Measurements from ENCODE around the gene LEF1.

The LEF1 gene

DNA sequence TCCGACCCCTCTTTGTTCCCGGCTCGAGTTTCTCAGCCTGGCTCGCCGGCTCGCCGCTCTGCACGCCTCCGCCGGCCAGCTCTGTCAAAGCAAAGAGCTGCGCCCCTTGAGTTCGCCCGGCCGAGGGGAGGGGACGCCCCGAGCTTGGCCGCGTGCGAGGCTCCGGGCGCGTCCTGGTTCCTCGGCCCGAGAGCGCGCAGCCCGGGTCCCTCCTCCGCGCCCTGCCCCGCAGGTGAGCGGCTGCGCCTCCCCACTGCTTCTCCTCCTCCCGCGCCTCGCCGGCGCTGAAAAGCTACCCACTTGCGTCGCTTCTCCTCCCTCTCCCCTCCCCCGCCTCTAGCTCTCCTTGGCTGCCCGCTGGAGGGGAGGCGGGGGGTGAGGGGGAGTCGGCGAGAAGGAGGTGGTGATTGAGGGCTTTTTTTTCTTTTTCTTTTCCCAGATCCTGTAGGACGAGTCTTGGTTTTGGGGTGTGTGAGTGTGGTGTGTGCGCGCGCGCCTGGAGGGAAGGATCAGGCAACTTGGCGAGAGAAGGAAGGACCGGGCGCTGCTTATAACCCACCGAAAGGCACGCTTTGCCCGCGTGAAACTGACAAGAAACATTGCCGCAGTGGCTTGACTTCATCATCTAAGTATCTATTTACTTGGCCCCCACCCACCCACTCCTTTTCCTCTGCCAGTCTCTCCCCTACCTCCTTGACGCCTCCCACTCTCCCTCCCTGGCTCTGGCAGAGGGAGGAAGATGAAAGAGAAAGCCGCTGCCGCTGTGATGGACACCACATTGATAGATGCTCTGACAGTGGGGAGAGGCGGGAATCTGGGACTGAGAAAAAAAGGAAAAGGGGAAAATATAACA is at the start of gene LEF1:
LEF1 (minus strand) TSS at position 262 of the 853 bp plus-strand sequence. CDS start 1,165 bp downstream, outside the sequence.
- peak; percentile 39 for DNase-seq (ENCODE audit: low spot score)

DNA sequence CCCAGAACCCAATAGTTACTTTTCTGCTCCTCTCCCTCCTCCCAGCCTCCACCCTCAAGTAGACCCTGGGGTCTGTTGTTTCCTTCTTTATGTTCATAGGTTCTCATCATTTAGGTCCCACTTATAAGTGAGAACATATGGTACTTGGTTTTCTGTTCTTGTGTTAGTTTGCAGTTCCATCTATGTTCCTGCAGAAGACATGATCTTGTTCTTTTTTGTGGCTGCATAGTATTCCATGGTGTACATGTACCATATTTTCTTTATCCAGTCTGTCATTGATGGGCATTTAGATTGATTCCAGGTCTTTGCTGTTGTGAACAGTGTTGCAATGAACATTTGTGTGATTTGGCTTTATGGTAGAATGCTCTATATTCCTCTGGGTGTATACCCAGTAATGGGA is 47.8 kb upstream of the LEF1 start:
- no peak for DNase-seq (ENCODE audit: low spot score)

DNA sequence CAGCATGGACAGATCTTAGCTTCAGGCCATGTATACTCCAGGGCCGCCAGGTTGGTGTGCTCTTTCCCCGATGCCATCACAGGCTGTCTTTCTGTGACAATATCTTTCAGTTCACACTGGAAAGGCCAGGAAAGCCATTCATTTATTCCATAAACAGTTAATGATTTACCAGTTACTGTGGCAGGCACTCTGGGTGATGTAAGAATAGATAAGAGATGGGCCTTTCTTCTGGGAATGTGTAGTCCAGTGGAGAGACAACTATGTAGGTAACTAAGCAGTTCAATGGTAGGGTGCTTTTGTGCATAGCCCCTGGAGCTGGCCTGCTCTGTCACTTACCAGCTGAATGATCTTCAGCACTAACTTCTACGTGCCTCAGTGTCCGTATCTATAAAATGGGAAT is 46.3 kb upstream of the LEF1 start:
- DNase-seq (ENCODE audit: low spot score): no peak

DNA sequence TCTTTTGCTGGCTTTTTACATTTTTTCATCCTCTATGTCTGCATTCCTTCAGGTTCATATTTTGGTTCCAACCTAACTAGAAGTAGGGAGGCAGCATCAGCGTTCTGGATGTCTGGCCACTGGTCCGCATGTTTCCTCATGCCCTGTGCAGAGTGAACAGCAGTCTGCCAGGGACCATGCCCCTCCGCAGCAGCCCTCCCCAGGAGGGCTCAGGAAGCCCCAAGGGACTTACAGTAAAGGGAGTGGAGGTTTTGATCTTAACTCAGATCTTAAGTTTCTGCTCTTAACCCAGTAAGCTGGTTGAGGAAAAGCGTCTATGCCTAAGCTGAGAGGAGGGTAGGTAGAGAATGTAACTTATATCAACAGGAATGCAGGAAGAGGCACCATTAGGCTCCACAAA is 45.0 kb upstream of the LEF1 start:
- no peak for DNase-seq (ENCODE audit: low spot score)

DNA sequence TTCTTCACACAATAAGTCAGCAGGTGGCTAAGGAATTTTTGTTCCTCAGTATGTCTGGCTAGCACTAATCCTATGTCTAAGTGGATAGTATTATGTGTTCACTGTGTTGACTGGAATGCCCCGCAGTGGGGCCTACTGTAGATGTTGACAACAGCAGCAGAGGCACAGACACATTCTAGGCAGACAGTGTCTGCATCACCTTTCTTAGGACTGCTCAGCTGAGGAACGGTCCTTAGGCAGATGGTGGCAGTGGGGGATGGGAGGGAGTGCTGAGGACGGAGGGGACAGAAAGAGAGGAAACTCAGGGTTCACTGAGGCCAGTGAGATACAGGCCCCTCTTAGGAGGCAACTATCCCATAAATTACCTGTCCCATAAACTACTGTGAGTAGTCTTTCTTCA is 44.6 kb upstream of the LEF1 start:
- DNase-seq (ENCODE audit: low spot score): no peak

DNA sequence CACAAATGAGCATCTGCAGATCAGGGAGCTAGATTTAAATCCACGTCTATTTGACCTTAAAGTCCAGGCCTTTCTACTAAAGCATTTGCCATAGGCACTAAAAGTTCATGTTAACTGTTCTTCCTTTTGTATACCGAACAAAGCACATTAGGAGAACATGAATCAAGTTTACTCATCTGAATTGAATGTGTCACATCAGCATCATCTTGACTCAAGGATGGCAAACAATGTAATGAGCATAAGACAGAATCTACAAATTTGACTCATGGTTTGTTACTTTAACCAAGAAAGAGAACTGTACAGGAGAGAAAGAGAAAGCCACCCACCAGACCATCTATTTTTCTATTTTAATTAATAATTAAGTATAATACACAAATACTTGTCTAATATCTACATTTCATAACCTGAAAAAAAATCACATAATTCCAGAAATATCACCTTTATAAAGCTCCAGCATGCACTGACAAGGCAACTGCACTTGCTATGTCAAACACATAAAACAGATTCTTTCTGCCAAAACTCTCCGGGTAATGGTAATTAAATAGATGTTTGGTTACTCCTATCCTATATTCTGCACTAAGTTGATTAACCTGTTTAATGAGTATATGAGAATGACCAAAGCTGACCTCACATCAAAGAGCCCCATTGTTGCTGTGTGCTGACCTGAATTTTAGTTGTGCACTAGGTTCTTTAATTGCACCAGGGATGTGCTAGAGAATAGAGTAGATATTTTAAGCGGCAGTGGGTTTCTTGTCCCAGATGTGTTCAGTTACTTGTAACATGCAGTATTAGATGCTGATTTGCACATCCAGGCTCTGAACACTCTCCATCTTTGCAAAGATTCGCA is 42.5 kb upstream of the LEF1 start:
- DNase-seq (ENCODE audit: low spot score): no peak

DNA sequence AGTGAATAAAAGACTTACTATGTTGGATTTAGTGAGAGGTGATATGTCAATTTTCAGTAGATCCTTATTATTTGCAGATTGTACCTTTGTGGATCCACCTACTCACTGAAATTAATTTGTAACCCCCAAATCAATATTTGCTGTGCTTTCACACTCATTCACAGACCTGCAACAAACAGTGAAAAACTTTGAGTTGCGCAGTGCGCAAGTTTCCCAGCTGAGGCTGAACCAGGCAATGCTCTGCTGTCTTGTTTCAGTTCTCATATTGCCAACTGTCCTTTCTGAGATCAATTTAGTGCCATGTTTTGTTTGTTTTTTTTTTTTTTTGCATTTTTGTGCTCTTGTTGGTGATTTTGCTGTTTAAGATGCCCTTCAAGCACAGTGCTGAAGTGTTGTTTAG is 40.8 kb upstream of the LEF1 start:
- no peak for DNase-seq (ENCODE audit: low spot score)

DNA sequence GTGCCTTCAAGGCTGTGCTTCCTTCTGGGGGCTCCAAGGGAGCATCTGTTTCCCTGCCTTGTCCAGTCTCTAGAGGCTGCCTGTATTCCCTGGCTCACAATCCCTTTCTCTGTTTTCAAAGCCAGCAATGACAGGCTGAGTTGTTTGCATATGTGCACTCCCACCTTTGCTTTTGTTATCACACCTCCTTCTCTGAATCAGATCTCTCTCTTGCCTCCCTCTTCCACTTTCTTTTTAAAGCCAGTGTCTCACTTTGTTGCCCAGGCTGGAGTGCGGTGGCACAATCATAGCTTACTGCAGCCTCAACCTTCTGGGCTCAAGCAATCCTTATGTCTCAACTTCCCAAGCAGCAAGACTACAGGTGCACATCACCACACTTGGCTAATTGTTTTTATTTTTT is 37.1 kb upstream of the LEF1 start:
- DNase-seq (ENCODE audit: low spot score): no peak

DNA sequence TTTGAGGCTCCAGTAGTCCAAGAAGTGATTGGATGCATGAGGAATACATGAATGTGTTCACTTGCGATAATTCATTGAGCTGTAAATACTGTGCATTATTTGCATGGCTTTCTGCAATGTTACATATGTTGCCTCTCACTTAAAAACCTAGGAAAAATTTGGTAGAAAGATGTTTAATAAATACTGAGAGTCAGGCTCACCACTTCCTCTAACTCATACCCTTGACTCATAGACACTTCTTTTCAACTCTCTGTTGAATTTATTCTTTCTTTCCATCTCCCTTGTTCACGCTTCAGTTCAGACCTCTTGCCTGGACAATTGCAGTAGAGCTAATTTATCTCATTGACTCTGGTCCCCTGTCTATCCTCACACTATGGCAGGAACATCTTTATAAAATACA is 35.8 kb upstream of the LEF1 start:
- DNase-seq (ENCODE audit: low spot score): no peak

DNA sequence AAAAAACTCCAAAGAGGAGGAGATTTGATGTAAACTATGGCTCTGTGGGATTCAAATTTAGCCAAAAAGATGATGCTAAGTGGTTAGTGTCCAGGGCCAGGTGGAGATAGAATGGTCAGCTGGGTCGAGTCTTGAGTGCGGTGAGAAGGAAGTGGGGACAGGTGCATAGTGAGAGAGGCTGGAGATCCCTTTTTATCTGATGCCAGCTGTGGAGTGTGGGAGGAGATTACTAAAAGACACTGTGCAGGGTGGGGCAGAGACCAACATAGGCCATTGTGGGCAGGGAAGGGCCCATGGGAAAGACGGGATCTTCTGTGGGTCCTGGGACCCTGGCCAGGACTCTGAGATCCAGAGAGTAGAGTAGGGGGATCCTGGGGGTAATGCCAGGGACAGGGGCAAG is 34.6 kb upstream of the LEF1 start:
- no peak for DNase-seq (ENCODE audit: low spot score)

DNA sequence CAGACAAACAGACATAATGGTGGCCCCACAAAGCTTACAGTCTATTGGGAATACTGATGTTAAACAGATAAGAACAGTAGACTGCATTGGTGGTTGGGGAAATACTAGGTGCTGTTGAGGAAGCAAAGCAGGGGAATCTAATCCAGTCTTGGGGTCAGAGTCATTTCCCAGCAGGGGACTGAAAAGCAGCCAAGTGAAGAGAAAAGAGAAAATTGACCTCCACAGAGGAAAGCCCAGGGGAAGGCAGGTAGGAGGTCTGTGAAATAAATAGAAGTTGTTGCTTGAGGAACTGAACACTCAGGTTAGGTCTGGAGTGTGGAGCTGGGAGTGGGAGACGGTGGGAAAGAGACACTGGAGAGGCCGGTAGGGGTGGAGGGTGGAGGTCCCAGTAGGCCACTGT is 33.0 kb upstream of the LEF1 start:
- no peak for DNase-seq (ENCODE audit: low spot score)

DNA sequence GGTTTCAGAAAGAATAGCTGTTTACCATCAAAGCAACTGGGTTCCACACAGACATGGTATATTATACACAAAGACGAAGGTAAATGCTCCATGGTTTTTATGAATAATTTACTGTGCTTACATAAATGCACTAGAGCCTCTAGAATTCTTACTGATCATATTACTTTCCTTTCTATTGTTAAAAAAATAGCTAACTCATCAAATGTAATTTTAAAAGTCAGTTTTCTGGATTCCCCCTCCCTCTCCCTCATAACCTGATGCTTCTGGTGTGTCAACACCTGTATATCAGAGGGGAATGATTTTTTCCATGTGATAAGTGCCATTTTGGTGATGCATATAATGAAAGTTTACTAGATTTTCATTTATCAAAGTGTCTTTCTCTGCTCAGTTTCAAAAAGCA is 31.1 kb upstream of the LEF1 start:
- DNase-seq (ENCODE audit: low spot score): no peak

DNA sequence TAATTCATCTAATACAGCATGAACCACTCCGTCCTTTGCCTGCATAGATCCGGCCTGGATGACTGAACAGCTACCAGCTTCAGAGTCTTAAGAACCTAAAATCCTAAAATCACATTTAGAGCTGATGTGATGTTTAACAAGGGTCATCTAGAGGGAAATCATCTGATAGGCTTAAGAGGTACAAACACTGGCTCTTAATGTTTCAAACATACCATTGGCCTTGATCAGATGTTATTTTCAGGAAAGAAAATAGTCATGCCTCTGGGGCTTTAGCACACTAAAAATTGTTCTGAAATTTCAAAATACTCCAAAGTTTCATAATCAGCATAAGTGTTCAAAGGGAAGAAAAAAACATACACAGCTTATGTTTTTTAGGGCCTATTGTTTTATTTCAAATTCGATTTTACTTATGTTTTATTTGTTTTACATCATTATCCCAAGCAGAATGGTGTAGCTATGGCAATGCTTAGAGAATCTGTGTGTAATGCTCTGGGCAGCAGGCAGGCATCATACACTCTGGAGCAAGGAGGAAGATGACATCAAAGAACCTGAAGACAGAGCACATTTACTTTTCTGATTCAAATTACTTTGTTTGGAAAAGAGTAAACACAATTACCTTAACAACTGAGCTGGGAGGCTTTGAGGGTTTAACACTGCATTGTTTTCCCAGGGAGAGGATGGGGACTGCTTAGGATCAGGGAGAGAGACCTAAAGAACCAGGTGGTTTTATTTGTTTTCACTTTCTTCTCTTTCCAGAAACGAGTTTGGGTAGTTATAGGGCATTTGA is 25.3 kb upstream of the LEF1 start:
- DNase-seq (ENCODE audit: low spot score): no peak

DNA sequence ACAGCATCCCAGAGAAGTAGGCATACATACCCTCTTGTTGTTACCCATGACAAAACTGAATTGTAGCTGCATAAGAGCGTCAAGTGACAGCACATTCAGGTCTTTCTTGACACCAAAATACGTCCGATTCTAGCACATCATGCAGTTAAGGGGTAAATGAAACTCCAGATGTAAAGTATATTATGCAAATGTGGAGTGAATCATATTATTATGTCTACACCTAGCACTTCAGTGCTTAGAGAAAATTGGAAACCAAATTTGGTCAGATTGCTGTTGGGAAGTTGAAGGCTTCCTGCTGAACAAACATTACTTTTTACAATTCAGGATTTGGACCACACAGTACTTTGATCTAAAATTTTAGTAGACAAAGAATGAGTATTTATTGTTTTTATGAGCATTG is 24.2 kb upstream of the LEF1 start:
- DNase-seq (ENCODE audit: low spot score): no peak

DNA sequence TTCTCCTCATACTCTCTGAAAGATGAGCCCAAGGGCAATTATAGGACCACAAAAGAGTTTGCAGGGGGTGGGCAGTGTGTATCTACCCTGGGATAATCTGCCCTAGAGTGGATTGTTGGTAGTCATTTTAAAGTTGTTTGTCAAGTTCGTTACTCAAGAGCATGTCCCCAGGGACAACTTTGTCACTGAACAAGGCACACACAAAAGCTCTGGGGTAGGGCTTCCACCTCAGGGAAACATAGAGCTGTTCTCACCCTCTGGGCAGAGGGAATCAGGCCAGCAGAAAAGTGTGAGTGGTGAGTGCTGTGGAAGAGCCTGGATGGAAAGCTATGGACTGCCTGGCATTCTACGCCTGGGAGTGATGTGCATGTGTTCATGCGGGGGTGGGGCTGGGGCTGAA is 23.3 kb upstream of the LEF1 start:
- DNase-seq (ENCODE audit: low spot score): no peak

DNA sequence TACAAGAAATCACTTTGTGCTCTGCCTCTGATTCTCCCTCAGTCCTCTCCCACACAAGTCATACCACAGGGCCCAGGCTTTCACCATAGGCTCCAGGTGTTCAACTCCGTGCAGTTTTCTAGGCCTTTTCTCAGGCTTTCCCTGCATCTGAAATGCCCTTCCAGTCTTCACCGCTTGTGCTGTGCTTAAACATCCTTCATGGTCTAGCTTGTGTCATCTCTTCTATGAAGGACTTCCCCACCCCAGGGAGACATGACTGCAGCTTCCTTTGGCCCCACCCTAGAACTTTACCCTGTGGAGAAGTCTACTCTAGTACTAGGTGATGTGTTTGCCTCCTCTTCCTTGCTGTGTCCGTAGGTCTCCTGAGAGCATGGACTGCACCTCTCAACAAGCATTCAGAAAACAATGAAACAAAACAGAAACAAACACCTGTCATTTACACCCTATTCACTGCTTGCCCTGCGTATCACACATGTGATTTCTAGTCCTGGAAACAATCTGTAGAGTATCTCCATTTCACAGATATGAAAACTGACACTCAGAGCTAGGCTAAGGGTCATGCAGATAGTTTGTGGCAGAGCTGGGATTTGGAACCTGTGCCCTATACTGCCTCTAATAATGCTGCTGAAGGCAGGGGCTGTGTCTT is 22.7 kb upstream of the LEF1 start:
- DNase-seq (ENCODE audit: low spot score): no peak

DNA sequence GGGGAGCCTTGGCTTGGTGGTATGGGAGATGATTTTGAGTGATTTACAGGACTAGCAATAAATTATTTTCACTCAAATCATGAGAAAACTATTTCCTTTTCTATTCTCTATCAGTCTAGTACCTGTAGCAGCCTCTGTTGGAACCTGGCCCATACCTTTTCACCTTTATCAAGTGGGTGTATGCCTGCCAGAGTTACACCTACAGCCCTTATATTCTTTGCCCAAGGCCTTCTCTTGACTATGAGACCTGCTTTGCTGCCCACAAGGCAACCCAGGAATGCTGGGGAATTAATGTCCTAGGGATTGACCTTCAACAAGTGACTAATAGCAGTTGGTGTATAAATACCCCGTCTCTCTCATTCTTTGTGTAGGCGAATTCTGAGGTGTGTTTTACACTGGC is 20.0 kb upstream of the LEF1 start:
- DNase-seq (ENCODE audit: low spot score): no peak

DNA sequence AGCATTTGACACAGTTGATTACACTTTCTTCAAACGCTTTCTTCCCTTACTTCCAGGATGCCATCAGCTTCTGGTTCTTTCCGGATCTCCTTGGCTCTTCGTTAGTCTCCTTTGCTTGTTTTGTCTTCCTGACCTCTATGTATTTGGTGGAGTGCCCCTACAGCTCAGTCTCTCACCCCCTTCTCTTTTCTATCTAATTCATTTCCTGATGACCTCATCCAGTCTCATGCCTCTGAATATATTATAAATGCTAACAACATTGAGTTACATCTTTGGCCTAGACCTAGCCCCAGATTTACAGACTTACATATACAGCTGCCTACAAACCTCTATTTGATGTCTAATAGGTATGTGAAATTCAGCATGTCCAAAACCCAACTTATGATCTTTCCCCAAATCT is 16.5 kb upstream of the LEF1 start:
- no peak for DNase-seq (ENCODE audit: low spot score)

DNA sequence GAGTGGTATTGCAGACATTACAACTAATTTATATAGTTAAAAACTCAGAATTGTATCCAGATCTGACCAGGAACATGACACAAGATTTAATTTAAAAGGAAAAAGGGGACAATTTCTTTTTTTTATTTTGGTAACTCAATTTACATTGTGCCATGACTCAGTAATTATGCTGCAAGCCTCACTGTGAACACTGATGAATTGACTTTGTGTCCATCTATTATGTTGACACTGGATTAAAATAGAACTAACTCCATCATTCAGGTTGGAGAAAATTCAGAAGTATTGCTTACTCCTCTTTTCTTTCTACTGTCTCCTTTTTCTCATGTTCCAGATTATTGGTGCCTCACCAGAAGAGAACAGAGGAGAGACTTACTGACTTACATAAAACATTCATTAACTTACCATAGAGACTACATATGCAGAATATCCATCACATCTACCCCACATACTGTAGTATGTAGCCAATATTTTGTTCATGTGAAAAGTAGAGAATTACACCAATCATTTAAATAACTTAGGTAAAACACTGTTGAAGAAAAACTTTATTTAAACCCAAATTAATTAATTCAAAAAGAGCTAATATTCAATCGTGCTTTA is 15.8 kb upstream of the LEF1 start:
- DNase-seq (ENCODE audit: low spot score): no peak

DNA sequence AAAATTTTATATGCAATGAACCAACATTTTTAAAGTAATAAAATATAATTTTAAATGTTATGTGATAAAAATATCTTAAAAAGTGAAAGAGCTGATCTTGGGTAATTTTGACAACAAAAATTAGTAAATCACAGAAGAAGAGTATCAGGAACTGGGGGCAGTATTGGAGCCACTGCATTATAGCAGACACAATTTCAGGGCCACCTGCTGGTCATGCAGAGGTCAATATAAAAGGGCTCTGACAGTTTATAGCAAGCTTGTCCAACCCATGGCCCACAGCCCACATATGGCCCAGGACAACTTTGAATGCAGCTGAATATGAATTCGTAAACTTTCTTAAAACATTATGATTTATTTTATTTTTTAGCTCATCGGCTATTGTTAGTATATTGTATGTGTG is 13.0 kb upstream of the LEF1 start:
- DNase-seq (ENCODE audit: low spot score): no peak

DNA sequence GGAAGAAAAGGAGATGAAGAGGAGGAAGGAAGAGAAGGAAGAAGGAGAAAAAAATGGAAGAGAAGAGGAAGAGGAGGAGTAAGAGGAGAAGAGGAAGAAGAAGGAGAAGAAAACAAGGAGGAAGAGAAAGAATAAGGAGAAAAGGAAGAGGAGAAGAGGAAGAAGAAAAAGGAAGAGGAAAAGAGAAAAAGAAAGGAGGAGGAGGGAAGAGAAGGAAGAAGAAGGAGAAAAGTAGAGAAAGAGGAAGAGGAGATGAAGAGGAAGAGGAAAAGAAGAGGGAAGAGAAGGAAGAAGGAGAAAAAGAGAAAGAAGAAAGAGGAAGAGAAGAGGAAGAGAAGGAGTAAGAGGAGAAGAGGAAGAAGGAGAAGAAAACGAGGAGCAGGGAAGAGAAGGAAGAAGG is 11.8 kb upstream of the LEF1 start:
- DNase-seq (ENCODE audit: low spot score): no peak

DNA sequence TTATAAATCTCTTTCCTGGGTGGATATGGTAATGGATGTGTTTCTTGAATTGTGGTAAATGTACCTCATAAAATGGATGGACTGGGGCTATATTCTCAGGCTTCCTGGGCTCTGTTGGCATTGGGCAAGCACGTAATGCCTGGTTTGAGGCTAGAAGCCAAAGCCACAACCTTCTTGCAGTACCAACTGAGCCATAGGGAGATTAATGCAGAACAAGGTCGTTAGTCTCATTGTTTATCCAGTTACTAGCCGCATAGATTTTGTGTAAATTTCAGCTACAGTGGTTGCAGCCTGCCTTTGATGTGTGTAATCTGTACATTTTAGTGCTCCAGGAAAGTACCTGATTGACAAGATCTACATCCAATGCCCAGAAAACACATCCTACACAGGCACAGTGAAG is 7.2 kb upstream of the LEF1 start:
- no peak for DNase-seq (ENCODE audit: low spot score)
